Mucosa of descending colon (tissue), 3 donors: Measurements from ENCODE around the gene TRERF1. TPM values are rescaled to one million over a fixed set of nuclear protein-coding genes. Genes with fewer than 3 reads are reported as not detected.

Source experiments
- ATAC-seq: fragments of 200-7000 bp; cut with Tn5 transposase; one replicate; pipeline ENCODE4 v1.9.1; 2020; ENCODE audit warnings: mild to moderate bottlenecking, moderate library complexity
- DNase-seq, 3 donors: peaks; one replicate each; pipeline ENCODE4 v3.0.0-alpha.2; 2020
- H3K36me3 ChIP-seq: fragments of 200-600 bp; one replicate; pipeline ENCODE4 v1.8.0; 2021; ENCODE audit warnings: low read depth, mild to moderate bottlenecking
- H3K4me1 ChIP-seq: fragments of 200-600 bp; one replicate; pipeline ENCODE4 v1.8.0; 2021; ENCODE audit warnings: low read depth, mild to moderate bottlenecking
- H3K4me3 ChIP-seq: fragments of 200-600 bp; one replicate; pipeline ENCODE4 v1.8.0; 2021; ENCODE audit warnings: mild to moderate bottlenecking
- H3K9me3 ChIP-seq: fragments of 200-600 bp; one replicate; pipeline ENCODE4 v1.8.0; 2021; ENCODE audit warnings: mild to moderate bottlenecking
- CTCF ChIP-seq: fragments of 200-600 bp; IDR thresholded peaks from one replicate; pipeline ENCODE4 v1.8.0; 2022; ENCODE audit warnings: antibody characterized with exemption, mild to moderate bottlenecking
- intact Hi-C, 2 donors: fragments of 100-400 bp; cut with DNase I in 1 of 2; cut with micrococcal nuclease in 1 of 2; formaldehyde crosslinking; loops; one replicate each; pipeline versions ENCODE4 v1.11.0 to v1.11.1; 2022; cut with DNase I, micrococcal nuclease
- total RNA-seq, 3 donors: library from RNA; stranded (reverse); fragmentation: NEBNext Ultra II Directional in 2 of 3; extraction: Animal tissue kit (Norgen Biotek cat#: 25700) in 2 of 3; gene quantifications; one replicate each; pipeline versions ENCODE4 v1.2.1 to v1.2.4, GENCODE V29; 2021 to 2023
- donor health status: DM: no; HTN: no; CAD: no; lungs with moderate emphysema.
- donor health status: DM: no; HTN: no; CAD: no.
- donor health status: DM: no; HTN: yes; CAD: no.

The TRERF1 gene
- total RNA-seq, 3 donors from 2014 or later, result 2.8 to 11.2 (median 3.8) TPM

- intact Hi-C loops, result loop anchor here in 1 of 2 donors (10.0 kb wide), 1 partner anchor 266 kb away; no protein-coding TSS in a partner anchor
- TF ChIP-seq CTCF, result no peak
- H3K9me3 ChIP-seq, result no peaks in the 10 kb centered on the region
- no peak for ATAC-seq
- no peak overlapping the region for H3K4me3 ChIP-seq
- no peaks in the 10 kb centered on the region for H3K4me1 ChIP-seq
- H3K36me3 ChIP-seq, result no peaks in the 10 kb centered on the region
- no peak for DNase-seq
Measured at GRCh38 chr6:42268835-42269204, 182.9 kb downstream of the TRERF1 start.

- Histone ChIP-seq H3K4me3 (no peak overlapping the region), H3K9me3 (no peaks in the 10 kb centered on the region), H3K36me3 (no peaks in the 10 kb centered on the region), H3K4me1 (no peaks in the 10 kb centered on the region)
- ATAC-seq (no peak), DNase-seq (no peak)
- intact Hi-C loops, result loop anchor here in 1 of 2 donors (10.0 kb wide), 1 partner anchor 267 kb away; no protein-coding TSS in a partner anchor
- TF ChIP-seq CTCF, result no peak
Measured at GRCh38 chr6:42268016-42268834, 183.5 kb downstream of the TRERF1 start.

- DNase-seq, result no peak
- no peaks in the 10 kb centered on the region for H3K4me1 ChIP-seq
- intact Hi-C loops, result loop anchor here in 1 of 2 donors (10.0 kb wide), 1 partner anchor 268 kb away; no protein-coding TSS in a partner anchor
- no peak for ATAC-seq
- H3K4me3 ChIP-seq, result no peak overlapping the region
- no peaks in the 10 kb centered on the region for H3K9me3 ChIP-seq
- TF ChIP-seq CTCF, result no peak
- no peaks in the 10 kb centered on the region for H3K36me3 ChIP-seq
Measured at GRCh38 chr6:42266538-42266937, 185.2 kb downstream of the TRERF1 start.

GRCh38 chr6:42264852-42265390 lies 186.8 kb downstream of the TRERF1 start:
- ATAC-seq (no peak), DNase-seq (no peak)
- no peak for TF ChIP-seq CTCF
- Histone ChIP-seq H3K4me1 (peaks cover 8% of the 10 kb centered on the region), H3K9me3 (no peaks in the 10 kb centered on the region), H3K4me3 (no peak overlapping the region), H3K36me3 (no peaks in the 10 kb centered on the region)
- intact Hi-C loops, result loop anchor here in 1 of 2 donors (10.0 kb wide), 1 partner anchor 270 kb away; no protein-coding TSS in a partner anchor

- no peaks in the 10 kb centered on the region for H3K9me3 ChIP-seq
- H3K4me3 ChIP-seq, result no peak overlapping the region
- ATAC-seq (no peak), DNase-seq (no peak)
- intact Hi-C loops, result loop anchor here in 1 of 2 donors (10.0 kb wide), 1 partner anchor 270 kb away; no protein-coding TSS in a partner anchor
- TF ChIP-seq CTCF, result no peak
- no peaks in the 10 kb centered on the region for H3K36me3 ChIP-seq
- peaks cover 8% of the 10 kb centered on the region for H3K4me1 ChIP-seq
Measured at GRCh38 chr6:42264162-42264851, 187.4 kb downstream of the TRERF1 start.
